Osteocyte (in vitro differentiated cells): ENCODE results near the gene RAB3C. TPM values are rescaled to one million over a fixed set of nuclear protein-coding genes. Genes with fewer than 3 reads are reported as not detected.
"Not testable (repeated sequence)": the region's sequence is repeated elsewhere in the genome, so short reads cannot be mapped to it uniquely, and the experiment has no call there.

Experiments
- DNase-seq: peaks from one replicate; pipeline ENCODE4 v3.0.0; 2021; ENCODE audit warnings: mixed read lengths; ENCODE audit not compliant: unreplicated experiment; ENCODE audit errors: extremely low spot score
- H3K27ac Mint-ChIP-seq: one replicate; pipeline ENCODE4 v1.8.0; 2021; ENCODE audit warnings: mild to moderate bottlenecking, mixed read lengths; ENCODE audit not compliant: unreplicated experiment
- H3K27me3 Mint-ChIP-seq: one replicate; pipeline ENCODE4 v1.8.0; 2021; ENCODE audit warnings: mixed read lengths; ENCODE audit not compliant: unreplicated experiment
- H3K36me3 Mint-ChIP-seq: one replicate; pipeline ENCODE4 v1.8.0; 2021; ENCODE audit warnings: mixed read lengths; ENCODE audit not compliant: unreplicated experiment
- H3K4me1 Mint-ChIP-seq: one replicate; pipeline ENCODE4 v1.8.0; 2021; ENCODE audit warnings: mixed read lengths; ENCODE audit not compliant: unreplicated experiment
- H3K4me3 Mint-ChIP-seq: one replicate; pipeline ENCODE4 v1.8.0; 2021; ENCODE audit warnings: mild to moderate bottlenecking, moderate library complexity, mixed read lengths; ENCODE audit not compliant: unreplicated experiment
- H3K9me3 Mint-ChIP-seq: one replicate; pipeline ENCODE4 v1.8.0; 2021; ENCODE audit warnings: mixed read lengths; ENCODE audit not compliant: unreplicated experiment
- total RNA-seq: library from RNA; stranded (reverse); gene quantifications from 2 replicates; pipeline ENCODE4 v1.2.1, GENCODE V29; 2021
- TF ChIP-seq, protein P1 (sequence below): fragments of 200-600 bp; sonication (generic); IDR thresholded peaks from 2 replicates; pipeline ENCODE4 v1.5.0; 2021; ENCODE audit warnings: antibody characterized with exemption, mild to moderate bottlenecking, moderate library complexity

RAB3C gene
- total RNA-seq, 1 donor from 2014 or later: not detected

DNA sequence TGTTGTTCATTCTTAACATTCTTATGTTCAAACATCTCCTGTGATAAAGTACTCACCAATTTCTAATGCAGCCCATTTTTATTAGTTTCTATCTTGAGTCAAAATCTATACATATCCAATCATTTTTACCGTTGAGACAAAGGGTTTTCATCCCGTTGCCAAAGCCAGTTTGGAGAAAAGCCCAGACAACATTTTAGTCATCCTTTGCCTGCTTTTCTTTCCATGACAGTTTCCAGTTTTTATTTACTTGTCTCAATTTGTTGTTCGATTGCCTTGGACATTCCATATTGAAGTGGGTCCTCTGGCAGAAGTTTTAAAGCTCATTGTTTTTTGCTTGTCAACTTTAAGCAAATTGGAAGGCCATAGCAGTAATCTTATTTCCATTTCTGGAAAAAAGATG is 123.9 kb downstream of the RAB3C start:
- Mint-ChIP-seq H3K27ac (no peak overlapping the region), H3K27me3 (peaks cover 22% of the 10 kb centered on the region), H3K9me3 (no peaks in the 10 kb centered on the region), H3K36me3 (no peaks in the 10 kb centered on the region), H3K4me3 (no peak overlapping the region), H3K4me1 (no peaks in the 10 kb centered on the region)
- DNase-seq: no peak
- TF ChIP-seq, protein P1, sequence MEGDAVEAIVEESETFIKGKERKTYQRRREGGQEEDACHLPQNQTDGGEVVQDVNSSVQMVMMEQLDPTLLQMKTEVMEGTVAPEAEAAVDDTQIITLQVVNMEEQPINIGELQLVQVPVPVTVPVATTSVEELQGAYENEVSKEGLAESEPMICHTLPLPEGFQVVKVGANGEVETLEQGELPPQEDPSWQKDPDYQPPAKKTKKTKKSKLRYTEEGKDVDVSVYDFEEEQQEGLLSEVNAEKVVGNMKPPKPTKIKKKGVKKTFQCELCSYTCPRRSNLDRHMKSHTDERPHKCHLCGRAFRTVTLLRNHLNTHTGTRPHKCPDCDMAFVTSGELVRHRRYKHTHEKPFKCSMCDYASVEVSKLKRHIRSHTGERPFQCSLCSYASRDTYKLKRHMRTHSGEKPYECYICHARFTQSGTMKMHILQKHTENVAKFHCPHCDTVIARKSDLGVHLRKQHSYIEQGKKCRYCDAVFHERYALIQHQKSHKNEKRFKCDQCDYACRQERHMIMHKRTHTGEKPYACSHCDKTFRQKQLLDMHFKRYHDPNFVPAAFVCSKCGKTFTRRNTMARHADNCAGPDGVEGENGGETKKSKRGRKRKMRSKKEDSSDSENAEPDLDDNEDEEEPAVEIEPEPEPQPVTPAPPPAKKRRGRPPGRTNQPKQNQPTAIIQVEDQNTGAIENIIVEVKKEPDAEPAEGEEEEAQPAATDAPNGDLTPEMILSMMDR: no peak

DNA sequence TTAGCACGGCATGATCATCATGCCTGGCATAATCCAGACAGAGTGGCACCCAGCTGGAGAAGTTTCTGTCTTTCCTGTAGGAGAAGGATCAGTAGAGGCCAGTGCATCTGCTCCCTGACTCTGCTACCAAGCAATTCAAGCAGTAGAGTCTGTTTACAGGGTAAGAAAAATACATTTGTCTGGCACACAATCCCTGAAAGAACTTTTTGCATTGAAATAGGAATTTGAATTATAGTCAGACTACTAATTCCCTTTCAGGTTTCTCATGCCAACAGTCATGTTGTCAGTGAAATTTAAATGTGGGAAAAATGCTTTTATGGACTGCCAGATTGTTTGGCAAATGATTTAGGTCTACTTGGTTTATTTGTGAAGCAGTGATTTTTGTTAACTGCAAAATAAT is 125.6 kb downstream of the RAB3C start:
- Mint-ChIP-seq H3K9me3 (no peaks in the 10 kb centered on the region), H3K27me3 (peaks cover 21% of the 10 kb centered on the region), H3K4me3 (no peak overlapping the region), H3K4me1 (no peaks in the 10 kb centered on the region), H3K27ac (no peak overlapping the region), H3K36me3 (no peaks in the 10 kb centered on the region)
- DNase-seq: no peak
- TF ChIP-seq, protein P1: no peak

DNA sequence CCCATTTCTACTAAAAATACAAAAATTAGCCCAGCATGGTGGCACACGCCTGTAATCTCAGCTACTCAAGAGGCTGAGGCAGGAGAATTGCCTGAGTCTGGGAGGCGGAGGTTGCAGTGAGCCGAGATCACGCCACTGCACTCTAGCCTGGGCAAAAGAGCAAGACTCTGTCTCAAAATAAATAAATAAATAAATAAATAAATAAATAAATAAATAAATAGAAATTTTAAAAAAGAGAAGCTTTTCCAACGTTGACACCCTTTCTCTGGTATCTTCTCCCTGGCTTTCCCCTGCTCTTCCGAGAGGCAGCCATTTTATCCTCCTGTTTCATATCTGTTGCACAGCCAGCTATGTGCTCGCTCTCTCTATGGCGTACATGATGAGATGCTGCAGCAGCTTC is 127.5 kb downstream of the RAB3C start:
- H3K9me3 Mint-ChIP-seq, H3K36me3 Mint-ChIP-seq, H3K4me1 Mint-ChIP-seq, DNase-seq, H3K27ac Mint-ChIP-seq, H3K4me3 Mint-ChIP-seq: not testable (repeated sequence)
- peaks cover 11% of the 10 kb centered on the region for H3K27me3 Mint-ChIP-seq

DNA sequence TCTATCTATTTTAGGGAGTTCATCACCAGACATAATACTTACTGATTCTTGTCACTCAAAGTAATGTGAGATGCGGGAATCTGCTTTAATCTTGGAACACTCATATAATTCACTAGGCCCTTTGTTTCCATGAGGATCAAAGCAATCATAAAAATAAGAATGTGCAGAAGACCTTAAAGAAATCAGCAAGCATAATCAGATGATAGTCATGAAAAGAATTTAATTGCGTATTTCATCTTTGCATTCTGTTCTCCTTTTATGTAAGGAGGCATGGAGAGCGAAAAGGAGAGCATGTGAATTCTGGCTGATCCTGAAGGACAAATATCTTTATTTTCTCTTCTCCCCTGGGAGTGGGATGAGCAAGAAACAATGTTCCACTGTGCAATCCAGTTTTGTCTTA is 128.0 kb downstream of the RAB3C start:
- TF ChIP-seq, protein P1: no peak
- H3K27ac Mint-ChIP-seq: no peak overlapping the region
- H3K4me1 Mint-ChIP-seq: no peaks in the 10 kb centered on the region
- peaks cover 8% of the 10 kb centered on the region for H3K9me3 Mint-ChIP-seq
- H3K27me3 Mint-ChIP-seq: peaks cover 8% of the 10 kb centered on the region
- H3K4me3 Mint-ChIP-seq: no peak overlapping the region
- DNase-seq: no peak
- no peaks in the 10 kb centered on the region for H3K36me3 Mint-ChIP-seq

DNA sequence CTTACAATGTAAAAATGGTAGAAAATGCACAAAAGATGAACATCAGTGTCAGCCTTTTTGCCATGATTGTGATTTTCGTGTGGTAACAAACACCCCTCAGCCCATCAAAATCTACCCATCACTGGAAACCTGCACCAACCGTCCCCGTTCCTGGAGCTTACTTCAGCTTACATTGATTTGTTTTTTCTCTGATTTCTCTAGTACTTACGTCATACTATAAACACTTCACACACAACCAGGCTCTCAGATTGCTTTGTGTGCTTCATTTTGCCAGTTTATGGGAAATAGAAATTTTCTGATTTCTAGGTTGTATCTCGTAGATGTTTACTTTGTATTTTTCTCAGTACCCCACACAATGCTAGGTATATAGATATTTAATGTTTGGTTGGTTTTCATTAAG is 129.1 kb downstream of the RAB3C start:
- Mint-ChIP-seq H3K4me3 (no peak overlapping the region), H3K4me1 (no peaks in the 10 kb centered on the region), H3K36me3 (no peaks in the 10 kb centered on the region), H3K9me3 (peaks cover 8% of the 10 kb centered on the region), H3K27me3 (peaks cover 10% of the 10 kb centered on the region), H3K27ac (no peak overlapping the region)
- no peak for DNase-seq
- TF ChIP-seq, protein P1: no peak

DNA sequence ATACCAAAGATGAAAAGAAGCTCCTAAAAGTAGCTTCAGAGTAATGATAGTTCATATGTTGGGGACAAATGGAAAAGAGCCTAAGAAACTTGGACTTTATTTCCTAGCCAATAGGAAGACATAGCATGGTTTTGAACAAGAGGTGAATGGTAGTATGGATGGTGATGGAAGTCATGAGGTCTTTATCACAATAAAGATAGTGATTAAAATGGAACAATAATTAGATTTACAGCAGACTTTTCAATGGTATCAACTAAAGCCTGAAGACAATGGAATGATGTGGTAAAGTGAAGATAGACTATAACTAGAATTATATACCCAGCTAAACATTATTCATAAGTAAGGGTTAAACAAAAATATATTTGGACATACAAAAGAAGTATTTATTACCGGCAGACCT is 131.2 kb downstream of the RAB3C start:
- DNase-seq: no peak
- H3K36me3 Mint-ChIP-seq: no peaks in the 10 kb centered on the region
- H3K27ac Mint-ChIP-seq: no peak overlapping the region
- no peak overlapping the region for H3K4me3 Mint-ChIP-seq
- no peaks in the 10 kb centered on the region for H3K4me1 Mint-ChIP-seq
- peaks cover 8% of the 10 kb centered on the region for H3K9me3 Mint-ChIP-seq
- peaks cover 24% of the 10 kb centered on the region for H3K27me3 Mint-ChIP-seq
- TF ChIP-seq, protein P1: no peak
